Measurements from ENCODE around the gene MAFG.

DNA sequence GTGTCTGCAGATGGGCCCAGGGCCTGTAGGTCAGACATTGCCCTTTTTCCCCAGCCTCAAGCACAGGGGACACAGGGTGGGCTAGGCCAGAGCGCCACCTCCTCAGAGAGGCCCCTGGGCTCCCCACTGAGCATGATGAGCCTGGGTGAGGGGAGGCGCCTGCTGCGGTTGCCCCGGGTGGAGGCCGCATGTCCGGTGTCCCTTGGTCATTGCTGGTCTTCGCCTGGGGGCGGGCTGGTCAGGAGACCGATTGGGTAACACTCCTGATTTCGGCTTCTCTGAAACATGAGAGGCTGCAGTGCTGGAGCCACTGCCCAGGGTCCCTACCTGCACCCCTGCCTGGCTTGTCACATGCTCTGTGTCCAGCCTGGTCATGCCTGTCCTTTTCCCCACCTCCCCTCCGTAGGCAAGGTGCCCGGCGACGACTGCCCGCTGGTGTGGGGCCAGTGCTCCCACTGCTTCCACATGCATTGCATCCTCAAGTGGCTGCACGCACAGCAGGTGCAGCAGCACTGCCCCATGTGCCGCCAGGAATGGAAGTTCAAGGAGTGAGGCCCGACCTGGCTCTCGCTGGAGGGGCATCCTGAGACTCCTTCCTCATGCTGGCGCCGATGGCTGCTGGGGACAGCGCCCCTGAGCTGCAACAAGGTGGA lies 27.9 kb downstream of the MAFG start:
- TF ChIP-seq, protein P1, sequence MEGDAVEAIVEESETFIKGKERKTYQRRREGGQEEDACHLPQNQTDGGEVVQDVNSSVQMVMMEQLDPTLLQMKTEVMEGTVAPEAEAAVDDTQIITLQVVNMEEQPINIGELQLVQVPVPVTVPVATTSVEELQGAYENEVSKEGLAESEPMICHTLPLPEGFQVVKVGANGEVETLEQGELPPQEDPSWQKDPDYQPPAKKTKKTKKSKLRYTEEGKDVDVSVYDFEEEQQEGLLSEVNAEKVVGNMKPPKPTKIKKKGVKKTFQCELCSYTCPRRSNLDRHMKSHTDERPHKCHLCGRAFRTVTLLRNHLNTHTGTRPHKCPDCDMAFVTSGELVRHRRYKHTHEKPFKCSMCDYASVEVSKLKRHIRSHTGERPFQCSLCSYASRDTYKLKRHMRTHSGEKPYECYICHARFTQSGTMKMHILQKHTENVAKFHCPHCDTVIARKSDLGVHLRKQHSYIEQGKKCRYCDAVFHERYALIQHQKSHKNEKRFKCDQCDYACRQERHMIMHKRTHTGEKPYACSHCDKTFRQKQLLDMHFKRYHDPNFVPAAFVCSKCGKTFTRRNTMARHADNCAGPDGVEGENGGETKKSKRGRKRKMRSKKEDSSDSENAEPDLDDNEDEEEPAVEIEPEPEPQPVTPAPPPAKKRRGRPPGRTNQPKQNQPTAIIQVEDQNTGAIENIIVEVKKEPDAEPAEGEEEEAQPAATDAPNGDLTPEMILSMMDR (IDR thresholded peaks at IDR 0.05; ENCODE audit: poor library complexity) = no peak
- TF ChIP-seq EZH2 (IDR thresholded peaks at IDR 0.05; ENCODE audit: borderline replicate concordance) (no peak), EZH2phosphoT487 (IDR thresholded peaks at IDR 0.05; ENCODE audit: low read depth, severe bottlenecking, unreplicated experiment) (no peak)

All from hepatocyte (in vitro differentiated cells).